IgD-negative memory B cell (primary cell): ENCODE measurements around the gene COL1A2. TPM values are rescaled to one million over a fixed set of nuclear protein-coding genes. Genes with fewer than 3 reads are reported as not detected.

Source experiments
- H3K27ac Mint-ChIP-seq, 3 donors: one replicate each; pipeline ENCODE4 v1.8.0; 2020 to 2022; ENCODE audit warnings: mild to moderate bottlenecking in 3 of 3, mixed read lengths in 3 of 3, moderate library complexity in 1 of 3
- H3K27me3 Mint-ChIP-seq: one replicate; pipeline ENCODE4 v1.8.0; 2021; ENCODE audit warnings: mixed read lengths
- H3K36me3 Mint-ChIP-seq: one replicate; pipeline ENCODE4 v1.8.0; 2020; ENCODE audit warnings: mild to moderate bottlenecking, mixed read lengths
- H3K4me1 Mint-ChIP-seq, 3 donors: one replicate each; pipeline ENCODE4 v1.8.0; 2020 to 2022; ENCODE audit warnings: mixed read lengths in 3 of 3, mild to moderate bottlenecking in 1 of 3
- H3K4me3 Mint-ChIP-seq, 4 donors: one replicate each; pipeline ENCODE4 v1.8.0; 2020 to 2022; ENCODE audit warnings: mild to moderate bottlenecking in 4 of 4, mixed read lengths in 4 of 4, moderate library complexity in 3 of 4
- H3K9me3 Mint-ChIP-seq, 3 donors: one replicate each; pipeline ENCODE4 v1.8.0; 2020 to 2021; ENCODE audit warnings: mixed read lengths in 3 of 3, mild to moderate bottlenecking in 1 of 3
- polyA plus RNA-seq: library from polyadenylated mRNA; unstranded; fragments of 300-500 nt; fragmentation: Illumina TruSeq; gene quantifications from one replicate; pipeline ENCODE4 v1.2.3, GENCODE V29; 2021

Gene COL1A2
- polyA plus RNA-seq, 1 donor from 2014 or later: not detected

DNA sequence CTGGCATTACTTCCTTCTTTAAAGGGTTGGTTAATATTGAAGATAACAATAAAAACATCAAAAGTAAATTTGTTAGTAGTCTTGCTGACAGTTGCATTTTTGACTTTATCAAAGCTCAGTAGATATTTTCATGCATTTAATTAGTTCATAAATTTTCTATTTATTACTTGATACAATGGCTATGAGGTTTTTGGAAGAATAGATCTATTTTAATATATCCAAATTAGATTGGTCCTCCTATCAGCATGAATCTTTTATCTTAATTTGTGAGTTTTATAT, 16.4 kb downstream of the COL1A2 start:
- H3K4me1 Mint-ChIP-seq: peaks cover 2 to 9% (median 6%) of the 10 kb centered on the region in 3 donors
- no peaks in the 10 kb centered on the region for H3K9me3 Mint-ChIP-seq
- peaks cover 1% of the 10 kb centered on the region for H3K27me3 Mint-ChIP-seq
- H3K27ac Mint-ChIP-seq: no peak overlapping the region
- no peaks in the 10 kb centered on the region for H3K36me3 Mint-ChIP-seq
- H3K4me3 Mint-ChIP-seq: peak overlapping the region in 1 of 4 donors; percentile 85

DNA sequence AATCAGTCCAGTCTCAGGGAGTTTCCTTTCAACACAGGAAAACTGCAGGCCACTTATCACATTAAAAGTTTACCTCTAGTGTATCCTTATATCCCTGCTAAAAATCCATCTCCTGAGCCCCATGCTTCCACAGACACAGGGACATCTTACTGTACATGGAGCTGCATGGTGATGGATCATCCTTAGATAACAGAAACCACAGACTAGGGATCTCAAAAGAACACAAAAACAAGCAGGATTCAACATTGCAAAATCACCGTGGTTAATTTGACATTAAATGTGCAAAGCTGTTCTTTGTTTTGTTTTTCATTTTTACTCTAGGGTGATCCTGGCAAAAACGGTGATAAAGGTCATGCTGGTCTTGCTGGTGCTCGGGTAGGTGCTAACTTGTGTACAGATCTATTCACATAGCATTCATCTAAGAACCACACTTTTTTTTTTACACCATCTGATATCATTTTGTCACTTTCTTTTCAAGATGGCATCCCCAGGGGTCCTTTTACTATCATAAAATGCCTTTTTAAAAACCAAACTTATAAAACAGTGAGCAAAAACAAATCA, 18.1 kb downstream of the COL1A2 start:
- Mint-ChIP-seq H3K27ac (no peak overlapping the region), H3K36me3 (no peaks in the 10 kb centered on the region), H3K4me1 (peaks cover 2 to 9% (median 6%) of the 10 kb centered on the region in 3 donors), H3K27me3 (peaks cover 3% of the 10 kb centered on the region), H3K9me3 (no peaks in the 10 kb centered on the region), H3K4me3 (no peak overlapping the region)

DNA sequence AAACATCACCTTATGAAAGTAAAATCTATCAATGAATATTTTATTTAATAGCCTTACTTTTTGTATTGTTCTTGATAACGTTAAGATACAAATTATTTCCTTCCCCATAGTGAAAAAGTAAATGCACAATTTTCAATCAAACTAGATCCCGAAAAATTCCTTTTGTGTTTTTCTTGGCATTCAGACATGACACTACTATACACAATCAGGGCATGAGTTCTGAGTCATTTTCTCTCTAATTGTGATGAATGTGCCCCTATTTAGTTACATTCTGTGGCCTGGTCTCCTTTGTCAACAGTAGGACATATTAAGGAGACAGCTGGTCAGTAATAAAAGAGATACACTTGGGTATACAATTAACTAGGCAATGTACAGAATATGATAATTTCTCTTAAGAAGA, 19.8 kb downstream of the COL1A2 start:
- H3K27ac Mint-ChIP-seq: no peak overlapping the region
- H3K4me3 Mint-ChIP-seq: no peak overlapping the region
- H3K27me3 Mint-ChIP-seq: peaks cover 2% of the 10 kb centered on the region
- H3K36me3 Mint-ChIP-seq: no peaks in the 10 kb centered on the region
- H3K4me1 Mint-ChIP-seq: peaks cover 2 to 9% (median 6%) of the 10 kb centered on the region in 3 donors
- no peaks in the 10 kb centered on the region for H3K9me3 Mint-ChIP-seq

DNA sequence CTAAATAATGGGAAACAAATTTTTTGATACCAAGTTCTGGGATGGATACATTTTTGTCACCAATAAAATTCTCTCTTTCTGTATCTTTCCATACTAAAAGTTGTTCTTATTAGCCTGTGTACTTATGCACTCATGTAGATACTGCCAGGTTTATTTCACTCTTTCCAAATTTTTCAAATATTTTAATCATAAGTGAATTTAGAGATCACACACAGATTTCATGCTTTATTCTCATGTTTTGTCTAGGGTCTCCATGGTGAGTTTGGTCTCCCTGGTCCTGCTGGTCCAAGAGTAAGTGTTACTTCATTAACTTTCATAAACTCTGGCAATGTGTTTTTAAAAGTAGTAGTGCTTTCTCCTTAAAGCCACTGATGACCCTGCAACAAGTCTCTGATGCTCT, 20.3 kb downstream of the COL1A2 start:
- Mint-ChIP-seq H3K36me3 (peaks cover 1% of the 10 kb centered on the region), H3K27me3 (peaks cover 5% of the 10 kb centered on the region), H3K27ac (no peak overlapping the region), H3K9me3 (no peaks in the 10 kb centered on the region), H3K4me1 (peaks cover 2 to 9% (median 6%) of the 10 kb centered on the region in 3 donors), H3K4me3 (no peak overlapping the region)

DNA sequence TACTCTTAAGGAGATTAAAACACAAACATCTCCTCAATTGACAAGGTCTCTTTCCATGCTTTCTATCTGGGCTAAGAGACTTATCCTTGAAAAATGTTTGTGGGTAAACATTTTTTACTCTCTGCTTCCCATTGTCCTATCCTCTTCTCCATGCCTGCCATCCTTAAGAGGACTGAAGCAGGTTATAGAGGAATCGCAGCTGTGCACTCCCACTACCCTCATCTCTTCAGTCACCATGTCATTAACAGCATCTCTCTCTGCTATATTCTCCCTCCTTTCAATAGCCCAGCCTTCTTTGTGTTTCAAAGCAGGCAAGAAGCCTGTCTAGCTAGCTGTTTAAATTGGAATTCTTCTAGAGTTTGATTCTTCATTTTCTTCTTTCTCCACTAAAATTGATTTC, 22.6 kb downstream of the COL1A2 start:
- H3K27ac Mint-ChIP-seq: no peak overlapping the region
- no peaks in the 10 kb centered on the region for H3K9me3 Mint-ChIP-seq
- peaks cover 1% of the 10 kb centered on the region for H3K36me3 Mint-ChIP-seq
- no peaks in the 10 kb centered on the region for H3K4me1 Mint-ChIP-seq
- H3K27me3 Mint-ChIP-seq: peaks cover 5% of the 10 kb centered on the region
- H3K4me3 Mint-ChIP-seq: no peak overlapping the region

DNA sequence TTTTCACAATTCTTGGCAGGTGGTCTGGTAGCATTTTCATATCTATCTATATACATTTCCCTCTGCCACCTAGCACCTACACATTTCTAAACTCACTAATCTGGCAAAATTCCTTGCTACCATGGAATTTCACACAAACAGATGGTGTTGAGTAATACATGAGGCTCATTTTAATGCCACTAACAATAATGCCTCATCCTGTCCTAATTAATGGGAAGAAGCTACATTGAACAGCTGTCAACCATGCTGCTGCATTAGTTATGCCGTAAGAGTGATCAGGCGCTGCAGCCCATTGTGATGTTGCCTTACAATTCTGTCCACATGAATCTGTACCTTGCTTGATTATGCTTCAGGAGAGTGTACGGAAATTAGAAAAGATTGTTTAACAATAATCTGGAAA, 23.2 kb downstream of the COL1A2 start:
- Mint-ChIP-seq H3K4me1 (no peaks in the 10 kb centered on the region), H3K27me3 (peaks cover 5% of the 10 kb centered on the region), H3K4me3 (no peak overlapping the region)

DNA sequence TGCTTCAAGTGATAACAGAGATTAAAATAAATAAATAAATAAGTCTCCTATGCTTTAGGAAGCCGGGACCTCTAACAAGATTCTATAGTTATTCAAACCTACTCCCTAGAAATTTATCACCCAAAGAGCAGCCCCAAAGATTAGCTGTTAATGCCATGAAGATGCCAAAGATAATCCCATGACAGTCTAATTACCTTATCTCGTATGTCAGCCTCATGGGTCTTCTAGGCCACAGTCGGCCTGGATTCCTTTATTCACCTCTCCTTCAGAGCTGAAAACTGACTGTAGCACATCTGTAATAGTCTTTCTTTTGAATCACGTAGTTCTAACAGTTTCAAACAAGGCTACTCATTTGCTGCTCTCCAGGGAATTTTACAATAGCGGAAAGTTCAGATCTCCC, 24.2 kb downstream of the COL1A2 start:
- Mint-ChIP-seq H3K4me3 (no peak overlapping the region), H3K27me3 (peaks cover 5% of the 10 kb centered on the region), H3K9me3 (no peaks in the 10 kb centered on the region), H3K27ac (no peak overlapping the region), H3K4me1 (no peaks in the 10 kb centered on the region), H3K36me3 (peaks cover 1% of the 10 kb centered on the region)

More for the DNA sequence above, 23.2 kb downstream of the COL1A2 start:
- Mint-ChIP-seq H3K27ac (no peak overlapping the region), H3K36me3 (peaks cover 1% of the 10 kb centered on the region), H3K9me3 (no peaks in the 10 kb centered on the region)

DNA sequence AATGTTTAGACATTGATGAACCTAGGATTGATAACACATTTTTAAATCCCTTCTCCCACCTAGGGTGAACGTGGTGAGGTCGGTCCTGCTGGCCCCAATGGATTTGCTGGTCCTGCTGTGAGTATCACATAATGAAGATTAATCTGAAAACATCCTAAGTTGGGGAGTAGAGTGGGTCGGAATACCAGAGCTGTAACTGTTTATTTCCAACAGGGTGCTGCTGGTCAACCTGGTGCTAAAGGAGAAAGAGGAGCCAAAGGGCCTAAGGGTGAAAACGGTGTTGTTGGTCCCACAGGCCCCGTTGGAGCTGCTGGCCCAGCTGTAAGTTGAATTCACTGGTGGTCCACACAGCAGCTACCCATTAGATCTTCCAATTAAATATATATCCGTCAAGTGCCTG, 25.6 kb downstream of the COL1A2 start:
- H3K36me3 Mint-ChIP-seq: peaks cover 1% of the 10 kb centered on the region
- H3K4me1 Mint-ChIP-seq: no peaks in the 10 kb centered on the region
- no peak overlapping the region for H3K27ac Mint-ChIP-seq
- no peaks in the 10 kb centered on the region for H3K9me3 Mint-ChIP-seq
- H3K27me3 Mint-ChIP-seq: peaks cover 5% of the 10 kb centered on the region
- no peak overlapping the region for H3K4me3 Mint-ChIP-seq

DNA sequence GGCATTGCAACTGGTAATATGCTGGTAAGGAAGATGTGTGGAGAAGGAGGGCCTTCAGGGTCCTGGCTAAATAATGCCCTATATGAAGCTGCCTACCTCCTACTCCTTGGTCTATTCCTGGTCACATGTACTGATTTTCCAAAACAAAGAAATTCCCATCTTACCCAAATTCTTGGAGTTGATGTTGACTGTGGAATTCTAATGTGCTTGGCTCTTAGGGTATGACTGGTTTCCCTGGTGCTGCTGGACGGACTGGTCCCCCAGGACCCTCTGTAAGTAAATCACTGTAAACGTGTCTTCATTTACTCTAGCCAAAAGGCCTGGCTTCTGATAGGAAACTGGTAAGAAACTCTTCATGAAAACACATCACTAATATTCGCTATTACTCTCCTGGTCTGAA, 27.0 kb downstream of the COL1A2 start:
- H3K36me3 Mint-ChIP-seq: peaks cover 1% of the 10 kb centered on the region
- peaks cover 5% of the 10 kb centered on the region for H3K27me3 Mint-ChIP-seq
- H3K4me1 Mint-ChIP-seq: no peaks in the 10 kb centered on the region
- no peak overlapping the region for H3K4me3 Mint-ChIP-seq
- no peak overlapping the region for H3K27ac Mint-ChIP-seq
- H3K9me3 Mint-ChIP-seq: no peaks in the 10 kb centered on the region

DNA sequence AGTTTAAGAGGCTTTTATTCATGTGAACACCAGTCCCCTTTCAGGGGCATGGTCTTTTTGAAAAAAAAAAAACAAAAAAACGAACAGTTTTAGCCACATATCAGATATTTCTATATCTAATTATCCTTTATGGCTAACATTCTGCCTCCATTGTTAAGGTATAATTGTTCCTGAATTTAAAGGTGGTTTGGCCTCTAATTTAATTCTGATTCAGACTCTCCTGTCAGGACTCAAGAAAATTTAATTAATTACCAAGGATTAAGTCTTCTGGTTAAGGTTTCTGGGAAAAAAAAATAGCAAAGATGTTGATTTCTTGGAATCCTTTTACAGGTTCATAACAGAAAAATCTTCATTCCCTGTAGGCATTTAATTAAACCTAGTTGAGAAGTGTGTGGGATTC, 27.4 kb downstream of the COL1A2 start:
- H3K4me3 Mint-ChIP-seq: no peak overlapping the region
- peaks cover 5% of the 10 kb centered on the region for H3K27me3 Mint-ChIP-seq
- H3K4me1 Mint-ChIP-seq: no peaks in the 10 kb centered on the region
- H3K9me3 Mint-ChIP-seq: no peaks in the 10 kb centered on the region
- H3K36me3 Mint-ChIP-seq: peaks cover 1% of the 10 kb centered on the region
- H3K27ac Mint-ChIP-seq: no peak overlapping the region

DNA sequence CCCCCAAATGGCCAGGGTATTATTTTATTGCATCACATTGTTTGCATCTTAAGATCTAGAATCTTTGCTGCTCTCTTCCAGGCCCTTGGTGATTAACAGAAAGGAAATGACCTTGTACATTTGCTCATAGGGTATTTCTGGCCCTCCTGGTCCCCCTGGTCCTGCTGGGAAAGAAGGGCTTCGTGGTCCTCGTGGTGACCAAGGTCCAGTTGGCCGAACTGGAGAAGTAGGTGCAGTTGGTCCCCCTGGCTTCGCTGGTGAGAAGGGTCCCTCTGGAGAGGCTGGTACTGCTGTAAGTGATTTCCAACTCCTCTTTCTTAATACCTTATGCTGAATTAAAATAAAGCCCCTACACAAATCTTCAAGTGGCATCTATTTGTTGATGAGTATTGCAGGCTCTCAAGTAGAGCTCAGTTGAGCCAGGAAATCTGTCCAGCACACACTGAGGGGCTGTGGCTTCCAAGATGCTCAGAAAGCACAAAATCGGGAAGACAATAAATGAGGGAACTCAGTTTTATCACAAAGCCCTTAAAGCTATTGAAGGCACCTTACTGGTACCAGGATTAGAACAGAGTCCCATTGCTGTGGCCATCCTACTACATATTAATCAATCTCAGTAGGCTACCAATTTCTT, 28.2 kb downstream of the COL1A2 start:
- H3K9me3 Mint-ChIP-seq: no peaks in the 10 kb centered on the region
- H3K4me1 Mint-ChIP-seq: no peaks in the 10 kb centered on the region
- H3K27ac Mint-ChIP-seq: no peak overlapping the region
- peaks cover 3% of the 10 kb centered on the region for H3K27me3 Mint-ChIP-seq
- peaks cover 1% of the 10 kb centered on the region for H3K36me3 Mint-ChIP-seq
- H3K4me3 Mint-ChIP-seq: no peak overlapping the region

DNA sequence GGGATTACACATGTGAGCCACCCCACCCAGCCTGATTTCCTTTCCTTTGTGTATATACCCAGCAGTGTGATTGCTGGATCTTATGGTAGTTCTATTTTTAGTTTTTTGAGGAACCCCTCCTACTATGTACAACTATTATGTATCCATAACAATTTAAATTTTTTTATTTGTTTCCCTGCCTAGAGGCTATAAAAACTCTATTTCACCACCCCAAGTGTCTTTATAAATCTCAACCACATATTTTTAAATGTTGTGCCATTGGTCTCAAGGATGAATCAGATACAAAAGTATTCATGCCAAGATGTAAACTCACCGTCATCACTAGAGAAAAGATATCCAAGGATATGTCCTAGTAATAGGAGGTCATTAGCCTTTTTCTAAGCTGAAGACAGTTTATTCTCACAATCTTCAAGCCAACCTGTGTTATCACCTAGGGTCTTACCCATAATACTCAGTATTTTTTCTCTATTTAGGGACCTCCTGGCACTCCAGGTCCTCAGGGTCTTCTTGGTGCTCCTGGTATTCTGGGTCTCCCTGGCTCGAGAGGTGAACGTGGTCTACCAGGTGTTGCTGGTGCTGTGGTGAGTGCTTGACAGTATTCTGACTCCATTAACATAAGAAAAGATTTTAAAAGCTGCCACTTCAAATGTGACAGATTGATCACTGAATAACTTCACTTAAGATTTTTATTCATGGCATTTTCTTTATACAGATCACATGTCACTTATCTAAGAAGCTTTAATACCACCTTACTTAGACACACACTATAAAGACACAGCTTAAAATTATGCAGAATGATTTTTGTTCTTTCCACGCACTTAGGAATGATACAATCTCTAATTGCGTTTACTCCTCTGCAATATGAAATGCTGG, 29.4 kb downstream of the COL1A2 start:
- Mint-ChIP-seq H3K4me1 (no peaks in the 10 kb centered on the region), H3K9me3 (no peaks in the 10 kb centered on the region), H3K27ac (no peak overlapping the region), H3K27me3 (peaks cover 3% of the 10 kb centered on the region), H3K4me3 (no peak overlapping the region), H3K36me3 (peaks cover 1% of the 10 kb centered on the region)

DNA sequence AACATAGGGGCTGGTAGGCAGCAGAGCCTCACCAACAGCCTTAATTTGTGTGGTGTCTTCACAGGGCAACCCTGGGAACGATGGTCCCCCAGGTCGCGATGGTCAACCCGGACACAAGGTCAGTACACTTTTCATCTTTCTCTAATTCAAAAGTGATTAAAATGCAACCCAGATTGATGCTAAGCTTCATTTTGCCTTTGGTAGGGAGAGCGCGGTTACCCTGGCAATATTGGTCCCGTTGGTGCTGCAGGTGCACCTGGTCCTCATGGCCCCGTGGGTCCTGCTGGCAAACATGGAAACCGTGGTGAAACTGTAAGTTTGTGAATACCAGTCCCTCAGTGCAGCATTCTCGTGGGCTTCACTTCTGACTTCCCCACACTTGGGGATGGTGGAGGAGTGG, 30.9 kb downstream of the COL1A2 start:
- Mint-ChIP-seq H3K4me1 (no peaks in the 10 kb centered on the region), H3K27me3 (no peaks in the 10 kb centered on the region), H3K36me3 (no peaks in the 10 kb centered on the region), H3K4me3 (no peak overlapping the region), H3K27ac (no peak overlapping the region), H3K9me3 (no peaks in the 10 kb centered on the region)

DNA sequence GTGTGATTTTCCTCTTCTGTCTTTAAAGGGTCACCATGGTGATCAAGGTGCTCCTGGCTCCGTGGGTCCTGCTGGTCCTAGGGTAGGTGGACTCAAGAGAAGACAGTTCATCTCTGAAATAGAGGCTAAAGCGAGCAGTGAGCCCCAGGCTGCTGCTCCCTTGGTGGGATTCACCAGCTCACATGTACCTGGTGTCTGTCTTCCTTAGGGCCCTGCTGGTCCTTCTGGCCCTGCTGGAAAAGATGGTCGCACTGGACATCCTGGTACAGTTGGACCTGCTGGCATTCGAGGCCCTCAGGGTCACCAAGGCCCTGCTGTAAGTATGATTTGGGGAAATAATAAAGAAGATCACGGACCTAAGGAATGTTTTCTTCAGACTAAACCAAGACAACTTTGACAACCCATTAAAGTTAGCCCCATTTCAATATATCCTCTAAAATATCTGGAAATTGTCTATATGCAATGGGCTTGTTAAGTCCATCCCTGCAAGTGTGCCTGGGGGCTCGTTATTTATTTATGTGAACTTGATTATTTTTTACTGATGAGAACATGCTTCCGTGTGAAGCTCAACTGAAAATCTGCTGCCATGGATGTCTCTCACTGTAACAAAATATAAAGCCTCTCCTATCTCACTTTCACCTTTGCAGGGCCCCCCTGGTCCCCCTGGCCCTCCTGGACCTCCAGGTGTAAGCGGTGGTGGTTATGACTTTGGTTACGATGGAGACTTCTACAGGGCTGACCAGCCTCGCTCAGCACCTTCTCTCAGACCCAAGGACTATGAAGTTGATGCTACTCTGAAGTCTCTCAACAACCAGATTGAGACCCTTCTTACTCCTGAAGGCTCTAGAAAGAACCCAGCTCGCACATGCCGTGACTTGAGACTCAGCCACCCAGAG, 32.5 kb downstream of the COL1A2 start:
- Mint-ChIP-seq H3K36me3 (peaks cover 2% of the 10 kb centered on the region), H3K4me1 (no peaks in the 10 kb centered on the region), H3K27ac (no peak overlapping the region), H3K27me3 (no peaks in the 10 kb centered on the region), H3K4me3 (no peak overlapping the region), H3K9me3 (no peaks in the 10 kb centered on the region)

DNA sequence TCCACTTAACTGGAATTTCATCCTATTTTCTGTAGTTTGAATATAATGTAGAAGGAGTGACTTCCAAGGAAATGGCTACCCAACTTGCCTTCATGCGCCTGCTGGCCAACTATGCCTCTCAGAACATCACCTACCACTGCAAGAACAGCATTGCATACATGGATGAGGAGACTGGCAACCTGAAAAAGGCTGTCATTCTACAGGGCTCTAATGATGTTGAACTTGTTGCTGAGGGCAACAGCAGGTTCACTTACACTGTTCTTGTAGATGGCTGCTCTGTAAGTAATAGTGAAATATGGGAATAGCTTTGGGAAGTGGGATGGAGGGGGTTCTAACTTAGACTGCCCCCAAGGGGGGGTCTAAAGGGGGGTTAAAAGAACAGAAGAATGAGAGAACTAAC, 34.5 kb downstream of the COL1A2 start:
- Mint-ChIP-seq H3K27ac (no peak overlapping the region), H3K9me3 (no peaks in the 10 kb centered on the region), H3K4me1 (no peaks in the 10 kb centered on the region), H3K36me3 (peaks cover 2% of the 10 kb centered on the region), H3K27me3 (no peaks in the 10 kb centered on the region), H3K4me3 (no peak overlapping the region)
